GM11168 (cell line): ENCODE measurements around the gene HRG.
"Not testable (repeated sequence)": the region's sequence is repeated elsewhere in the genome, so short reads cannot be mapped to it uniquely, and the experiment has no call there.

Experiments used
- in situ Hi-C: fragments of 300-500 bp; cut with MboI; formaldehyde crosslinking; loops from one replicate; pipeline ENCODE4 v1.12.0; 2022; ENCODE audit warnings: low sequenced_read_pairs; ENCODE audit not compliant: unreplicated experiment

HRG gene

DNA sequence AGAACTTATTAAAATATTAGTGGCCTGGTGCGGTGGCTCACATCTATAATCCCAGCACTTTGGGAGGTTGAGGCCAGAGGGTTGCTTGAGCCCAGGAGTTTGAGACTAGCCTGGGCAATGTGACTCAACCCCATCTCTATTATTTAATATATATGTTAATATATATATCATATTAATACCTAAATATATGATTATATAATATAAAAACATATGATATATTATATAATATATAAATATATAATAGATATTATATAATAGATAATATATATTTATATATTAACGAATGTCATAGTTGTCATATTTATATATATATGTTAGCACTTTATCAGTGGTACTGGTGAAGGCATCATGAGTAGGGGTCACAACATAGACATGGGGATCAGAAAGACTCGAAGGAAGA lies 5.2 kb downstream of the HRG start:
- in situ Hi-C loops = no loop called here

GRCh38 chr3:186678604-186679003 lies 12.8 kb downstream of the HRG start:
- in situ Hi-C loops = no loop called here

- in situ Hi-C loops = no loop called here
Observed at GRCh38 chr3:186679151-186679550, 13.3 kb downstream of the HRG start.

GRCh38 chr3:186680869-186681268 lies 15.1 kb downstream of the HRG start:
- in situ Hi-C loops = no loop called here

DNA sequence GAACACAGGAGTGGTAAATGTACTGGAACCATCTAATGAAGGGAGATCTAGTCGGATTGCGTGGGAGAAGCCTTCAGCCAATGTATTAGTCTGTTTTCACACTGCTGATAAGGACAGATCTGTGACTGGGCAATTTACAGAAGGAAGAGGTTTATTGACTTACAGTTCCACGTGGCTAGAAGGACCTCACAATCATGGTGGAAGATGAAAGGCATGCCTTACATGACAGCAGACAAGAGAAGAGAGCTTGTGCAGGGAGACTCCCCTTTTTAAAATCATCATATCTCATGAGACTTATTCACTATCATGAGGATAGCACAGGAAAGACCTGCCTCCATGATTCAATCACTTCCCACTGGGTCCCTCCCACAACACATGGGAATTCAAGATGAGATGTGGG lies 17.0 kb downstream of the HRG start:
- in situ Hi-C loops = no loop called here

DNA sequence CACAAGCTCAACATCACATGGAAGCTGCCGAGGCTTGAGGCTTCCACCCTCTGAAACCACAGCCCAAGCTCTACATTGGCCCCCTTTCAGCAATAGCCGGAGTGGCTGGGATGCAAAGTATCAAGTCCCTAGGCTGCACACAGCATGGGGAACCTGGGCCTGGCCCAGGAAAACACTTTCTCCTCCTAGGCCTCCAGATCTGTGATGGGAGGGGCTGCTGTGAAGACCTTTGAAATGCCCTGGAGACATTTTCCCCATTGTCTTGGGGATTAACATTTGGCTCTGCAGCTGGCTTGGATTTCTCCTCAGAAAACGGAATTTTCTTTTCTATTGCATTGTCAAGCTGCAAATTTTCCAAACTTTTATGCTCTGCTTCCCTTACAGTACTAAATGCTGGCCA lies 18.2 kb downstream of the HRG start:
- in situ Hi-C loops = no loop called here

DNA sequence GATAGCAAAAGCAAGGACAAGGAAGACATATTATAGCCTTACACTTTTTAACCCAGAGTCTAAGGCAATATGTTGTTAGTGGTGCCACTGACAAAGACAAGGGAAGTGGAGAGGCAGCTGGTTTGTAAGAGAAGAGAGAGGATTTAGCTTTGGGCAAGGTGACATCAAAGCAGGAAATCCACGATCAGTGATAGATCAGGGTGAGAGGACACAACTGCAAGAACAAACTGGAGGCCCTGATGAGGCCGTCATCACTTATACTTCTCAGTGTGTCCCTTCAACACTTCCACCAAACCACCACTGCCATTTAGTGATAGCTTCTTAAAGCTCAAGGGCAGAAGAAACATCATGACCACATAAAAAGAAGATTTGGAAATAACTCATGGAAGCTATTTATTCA lies 20.7 kb downstream of the HRG start:
- in situ Hi-C loops = not testable (repeated sequence)

GRCh38 chr3:186687120-186687651 lies 21.4 kb downstream of the HRG start:
- in situ Hi-C loops = no loop called here

DNA sequence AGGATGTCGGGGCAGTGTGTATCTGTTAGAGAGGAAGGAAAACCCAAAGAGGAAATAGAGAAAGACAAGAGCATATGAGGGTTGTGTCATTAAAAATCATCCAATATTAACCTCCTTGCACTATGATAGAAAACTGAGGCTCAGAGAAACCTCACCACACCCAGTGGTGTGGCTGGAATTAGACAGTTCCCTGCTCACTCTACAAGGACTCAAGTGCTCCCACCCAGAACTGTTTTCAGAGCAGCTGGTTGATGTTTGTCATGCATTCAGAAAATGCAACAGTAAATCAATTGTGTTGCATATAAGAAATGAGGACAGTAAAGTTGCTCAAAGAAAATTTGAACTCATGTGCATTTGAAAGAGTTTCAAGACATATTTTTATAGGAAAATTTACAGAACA lies 24.5 kb downstream of the HRG start:
- in situ Hi-C loops = not testable (repeated sequence)

- in situ Hi-C loops = no loop called here
Observed at GRCh38 chr3:186691676-186692075, 25.9 kb downstream of the HRG start.

DNA sequence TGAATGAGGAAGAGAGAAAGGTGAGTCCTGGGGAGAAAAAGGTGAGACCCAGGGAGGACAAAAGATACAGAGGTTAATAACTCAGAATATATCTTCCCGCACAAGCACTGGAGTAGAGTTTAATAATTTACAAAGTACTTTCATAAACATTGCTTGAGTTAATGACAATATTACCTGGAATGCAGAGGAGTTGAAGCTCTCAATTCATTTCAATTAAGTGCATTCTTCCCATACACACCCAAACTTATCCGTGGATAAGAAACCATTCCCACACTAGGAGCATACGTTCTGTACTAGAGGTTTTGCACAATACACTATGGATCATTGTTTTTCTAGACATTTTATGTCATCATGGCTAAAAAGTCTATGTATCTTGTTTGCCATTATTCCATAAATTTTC lies 28.0 kb downstream of the HRG start:
- in situ Hi-C loops = no loop called here

GRCh38 chr3:186694288-186695032 lies 28.6 kb downstream of the HRG start:
- in situ Hi-C loops = no loop called here

DNA sequence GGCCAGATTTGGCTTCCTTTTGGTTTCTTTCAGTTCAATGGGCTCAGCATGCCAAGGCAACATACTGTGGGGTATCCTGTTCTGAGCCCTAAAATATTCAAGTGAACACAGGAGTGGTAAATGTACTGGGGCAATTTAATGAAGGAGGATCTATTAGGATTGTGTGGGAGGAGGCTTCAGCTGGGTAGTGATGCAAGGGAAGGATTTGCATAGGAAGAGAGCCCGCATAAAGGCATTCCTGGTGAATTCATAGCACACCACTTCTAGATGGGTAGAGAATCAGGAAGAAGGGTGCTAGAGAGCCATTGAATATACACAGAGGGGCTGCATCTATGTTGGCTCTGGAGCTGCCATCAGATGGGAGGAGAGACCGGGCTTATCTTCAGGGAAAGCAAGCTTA lies 30.7 kb downstream of the HRG start:
- in situ Hi-C loops = no loop called here

GRCh38 chr3:186697510-186697909 lies 31.7 kb downstream of the HRG start:
- in situ Hi-C loops = no loop called here

GRCh38 chr3:186700267-186700666 lies 34.5 kb downstream of the HRG start:
- in situ Hi-C loops = no loop called here

GRCh38 chr3:186702451-186702850 lies 36.6 kb downstream of the HRG start:
- in situ Hi-C loops = not testable (repeated sequence)

GRCh38 chr3:186705882-186706780 lies 40.3 kb downstream of the HRG start:
- in situ Hi-C loops = no loop called here

DNA sequence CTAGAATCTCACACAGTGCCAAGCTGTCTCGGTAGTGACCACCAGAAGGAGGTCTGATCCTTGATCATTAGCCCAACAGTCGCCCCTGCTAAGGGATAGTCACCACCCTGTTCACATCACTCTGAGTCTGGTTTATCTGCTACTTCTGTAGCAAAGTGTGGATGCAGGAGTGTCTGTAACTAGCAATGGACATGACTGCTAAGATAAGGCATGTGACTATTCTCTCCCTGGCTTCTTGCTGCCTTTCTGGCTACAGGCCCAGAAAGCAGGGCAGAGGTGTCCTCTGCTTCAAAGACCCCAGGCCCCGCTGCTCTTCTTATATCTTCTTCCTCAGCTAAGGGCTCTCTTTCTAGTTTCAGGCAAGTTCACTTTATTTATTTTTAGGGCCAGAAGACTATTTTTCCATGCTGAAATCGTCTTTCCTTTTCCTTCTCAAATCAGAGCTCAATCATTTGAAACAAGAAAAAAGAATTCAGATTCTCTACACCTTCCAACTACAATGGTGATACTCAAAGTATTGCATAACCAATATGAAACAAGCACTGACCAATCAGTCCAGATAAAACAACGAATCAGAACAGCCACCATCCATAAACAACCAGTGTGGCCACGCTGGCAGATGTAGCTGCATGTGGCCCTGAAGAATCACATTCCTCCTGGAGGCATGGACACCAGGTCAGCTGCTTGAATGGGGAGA lies 43.3 kb downstream of the HRG start:
- in situ Hi-C loops = no loop called here

DNA sequence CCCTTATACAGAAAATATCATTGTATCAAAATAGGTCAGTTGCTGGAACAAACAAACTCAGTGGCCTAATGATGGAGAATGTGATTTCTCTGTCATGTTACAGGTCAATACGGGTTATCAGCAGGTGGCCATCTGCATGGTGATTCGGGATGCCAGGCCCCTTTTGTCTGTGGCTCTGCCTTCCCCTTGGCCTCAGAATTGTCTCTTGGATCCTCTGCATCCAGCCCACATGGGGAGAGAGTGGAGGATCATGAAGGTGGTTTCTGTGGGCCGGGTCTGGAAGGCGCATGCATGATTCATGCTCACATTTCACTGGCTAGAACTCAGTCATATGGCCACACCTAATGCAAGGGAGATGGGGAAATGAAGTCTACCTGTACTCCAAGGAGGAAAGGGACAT lies 44.9 kb downstream of the HRG start:
- in situ Hi-C loops = not testable (repeated sequence)

DNA sequence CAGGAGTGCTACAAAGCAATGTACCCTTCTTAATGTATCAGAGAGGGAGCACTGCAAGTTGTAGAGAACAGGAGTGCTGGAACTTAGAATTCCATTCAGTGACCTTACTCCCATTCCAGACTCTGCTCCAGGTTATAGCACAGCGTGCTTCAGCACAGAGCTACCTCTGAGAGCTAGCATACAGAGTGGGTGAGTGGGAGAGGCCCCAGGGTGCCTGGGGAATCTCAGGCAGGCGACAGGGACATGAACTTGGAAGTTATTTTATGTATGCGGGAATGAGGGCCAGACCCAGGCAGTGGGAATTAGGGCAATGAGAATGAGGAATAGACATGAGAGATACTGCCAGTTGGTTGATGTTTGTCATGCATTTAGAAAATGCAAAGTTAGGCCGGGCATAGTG lies 47.7 kb downstream of the HRG start:
- in situ Hi-C loops = no loop called here

DNA sequence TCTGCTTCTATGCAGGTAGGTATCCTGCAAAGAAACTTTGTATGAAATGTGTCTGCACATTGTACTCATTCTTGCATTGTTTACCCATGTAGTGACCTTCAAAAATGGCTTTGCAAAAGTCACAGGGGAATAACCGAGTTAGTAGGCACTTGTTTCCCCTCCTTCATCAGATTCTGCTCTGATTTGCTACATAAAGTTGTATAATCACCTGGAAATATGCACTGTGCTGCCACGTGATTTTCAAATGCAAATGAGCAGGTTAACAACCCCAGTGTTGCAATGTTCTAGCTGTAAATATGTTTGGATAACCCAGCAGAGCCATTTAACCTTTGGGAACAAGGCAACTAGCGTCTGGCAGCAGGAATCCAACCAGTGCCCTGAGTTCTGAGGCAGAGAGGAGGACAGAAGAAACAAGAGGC lies 51.2 kb downstream of the HRG start, which contains the start of gene KNG1:
Gene KNG1, plus strand, starts transcription at position 321 of the 419 bp plus-strand sequence. CDS start 184 bp downstream, outside the sequence.
- in situ Hi-C loops = no loop called here
